CD4-positive, alpha-beta T cell (primary cell): ENCODE results near the gene ADAT3. TPM values are rescaled to one million over a fixed set of nuclear protein-coding genes. Genes with fewer than 3 reads are reported as not detected.

Experiments used
- ATAC-seq: fragments of 200-7000 bp; cut with Tn5 transposase; one replicate; pipeline ENCODE4 v1.10.0; 2022; ENCODE audit warnings: mild to moderate bottlenecking; ENCODE audit not compliant: poor library complexity
- CTCF ChIA-PET: fragments of 350-600 bp; sonication (Branson Sonifier 250); formaldehyde crosslinking; loops from one replicate; lab custom pipeline; 2021; ENCODE audit warnings: antibody characterized with exemption, inconsistent platforms; lab: Charles Lee
- POLR2A ChIA-PET: fragments of 350-600 bp; sonication (Branson Sonifier 250); formaldehyde crosslinking; loops from one replicate; lab custom pipeline; 2021; ENCODE audit warnings: antibody characterized with exemption, inconsistent platforms; lab: Charles Lee
- DNase-seq, 14 experiments: peaks; one replicate each; pipeline ENCODE4 v3.0.0-alpha.2; 2013 to 2020; ENCODE audit warnings: mixed read lengths in 2 of 14
- H3K27ac ChIP-seq, 2 donors: one replicate each; pipeline versions ENCODE4 v1.5.1 to v1.7.0; 2013; ENCODE audit warnings: low read length in 2 of 2, low read depth in 1 of 2, mild to moderate bottlenecking in 1 of 2
- H3K27me3 ChIP-seq, 2 experiments: 1 replicate in 1 of 2; 2 replicates in 1 of 2; pipeline versions ENCODE4 v1.6.1 to v1.7.0; 2013; ENCODE audit warnings: low read length in 2 of 2, control low read depth in 1 of 2, mild to moderate bottlenecking in 1 of 2, moderate library complexity in 1 of 2; ENCODE audit not compliant: insufficient read depth in 2 of 2, control insufficient read depth in 1 of 2
- H3K36me3 ChIP-seq: one replicate; pipeline ENCODE4 v1.6.1; 2013; ENCODE audit warnings: low read length, control low read depth; ENCODE audit not compliant: insufficient read depth
- H3K4me1 ChIP-seq: one replicate; pipeline ENCODE4 v1.6.1; 2013; ENCODE audit warnings: low read length, control low read depth; ENCODE audit not compliant: insufficient read depth
- H3K4me3 ChIP-seq: one replicate; pipeline ENCODE4 v1.5.1; 2013; ENCODE audit warnings: mild to moderate bottlenecking, low read length, moderate library complexity
- H3K9me3 ChIP-seq, 2 experiments: 1 replicate in 1 of 2; 2 replicates in 1 of 2; pipeline versions ENCODE4 v1.6.1 to v1.7.0; 2013; ENCODE audit warnings: low read length in 2 of 2, mild to moderate bottlenecking in 2 of 2, control low read depth in 1 of 2, moderate library complexity in 1 of 2; ENCODE audit not compliant: control insufficient read depth in 1 of 2, insufficient read depth in 1 of 2
- H3K27ac Mint-ChIP-seq: one replicate; pipeline ENCODE4 v1.8.0; 2020; ENCODE audit warnings: mixed read lengths
- H3K27me3 Mint-ChIP-seq: one replicate; pipeline ENCODE4 v1.8.0; 2021; ENCODE audit warnings: mixed read lengths
- H3K36me3 Mint-ChIP-seq: one replicate; pipeline ENCODE4 v1.8.0; 2021; ENCODE audit warnings: low read depth, mixed read lengths
- H3K4me1 Mint-ChIP-seq: one replicate; pipeline ENCODE4 v1.8.0; 2021; ENCODE audit warnings: low read depth, mixed read lengths
- H3K4me3 Mint-ChIP-seq: one replicate; pipeline ENCODE4 v1.8.0; 2020; ENCODE audit warnings: mild to moderate bottlenecking, mixed read lengths
- H3K9me3 Mint-ChIP-seq: one replicate; pipeline ENCODE4 v1.8.0; 2020; ENCODE audit warnings: mixed read lengths
- CTCF ChIP-seq: fragments of 200-600 bp; IDR thresholded peaks from one replicate; pipeline ENCODE4 v1.8.0; 2022; ENCODE audit warnings: antibody characterized with exemption, mild to moderate bottlenecking
- intact Hi-C, 2 experiments: fragments of 100-400 bp; cut with DNase I in 1 of 2; cut with micrococcal nuclease in 1 of 2; formaldehyde crosslinking; loops; one replicate each; pipeline versions ENCODE4 v1.15.1 to v1.9.0; 2023 to 2025; cut with DNase I, micrococcal nuclease
- total RNA-seq, 174 experiments: library from RNA in 2 of 174; stranded (reverse) in 2 of 174; gene quantifications; one replicate each; pipeline ENCODE4 v1.2.3 and lab custom pipeline; 2021 to 2026

Gene ADAT3
- total RNA-seq, 2 experiments from 2014 or later, result 7.9 to 8.2 TPM

- Mint-ChIP-seq H3K4me1 (peaks cover 14% of the 10 kb centered on the region), H3K4me3 (no peak overlapping the region), H3K27me3 (no peaks in the 10 kb centered on the region), H3K36me3 (peaks cover 24% of the 10 kb centered on the region), H3K9me3 (no peaks in the 10 kb centered on the region), H3K27ac (no peak overlapping the region)
- Histone ChIP-seq H3K4me1 (peaks cover 50% of the 10 kb centered on the region), H3K27me3 (no peaks in the 10 kb centered on the region), H3K27ac (no peak overlapping the region), H3K36me3 (peaks cover 35% of the 10 kb centered on the region), H3K4me3 (no peak overlapping the region), H3K9me3 (no peaks in the 10 kb centered on the region)
- no peak for TF ChIP-seq CTCF
- CTCF ChIA-PET, result no interaction called here
- ATAC-seq (no peak), DNase-seq (no peak)
- POLR2A ChIA-PET, result no interaction called here
- intact Hi-C loops, result no loop called here
Measured at GRCh38 chr19:1955171-1956121, 50.2 kb downstream of the ADAT3 start.

GRCh38 chr19:1956122-1956494, 50.9 kb downstream of the ADAT3 start:
- H3K9me3 Mint-ChIP-seq, result no peaks in the 10 kb centered on the region
- peaks cover 35% of the 10 kb centered on the region for H3K36me3 ChIP-seq
- ATAC-seq (no peak), DNase-seq (no peak)
- TF ChIP-seq CTCF, result no peak
- H3K4me3 ChIP-seq, result no peak overlapping the region
- H3K4me1 ChIP-seq, result peaks cover 45% of the 10 kb centered on the region
- intact Hi-C loops, result no loop called here
- no peaks in the 10 kb centered on the region for H3K27me3 ChIP-seq
- no peaks in the 10 kb centered on the region for H3K27me3 Mint-ChIP-seq
- no peak overlapping the region for H3K27ac ChIP-seq
- peaks cover 24% of the 10 kb centered on the region for H3K36me3 Mint-ChIP-seq
- ChIA-PET CTCF (no interaction called here), POLR2A (no interaction called here)
- H3K4me1 Mint-ChIP-seq, result peaks cover 17% of the 10 kb centered on the region
- H3K9me3 ChIP-seq, result no peaks in the 10 kb centered on the region
- peak overlapping the region; percentile 55 for H3K27ac Mint-ChIP-seq
- H3K4me3 Mint-ChIP-seq, result no peak overlapping the region

GRCh38 chr19:1956868-1957492, 51.8 kb downstream of the ADAT3 start:
- intact Hi-C loops, result no loop called here
- no peak overlapping the region for H3K4me3 ChIP-seq
- DNase-seq (no peak), ATAC-seq (no peak)
- Mint-ChIP-seq H3K9me3 (no peaks in the 10 kb centered on the region), H3K27me3 (no peaks in the 10 kb centered on the region), H3K36me3 (peaks cover 28% of the 10 kb centered on the region), H3K27ac (peak overlapping the region; percentile 55), H3K4me1 (peaks cover 19% of the 10 kb centered on the region), H3K4me3 (no peak overlapping the region)
- peaks cover 35% of the 10 kb centered on the region for H3K36me3 ChIP-seq
- H3K4me1 ChIP-seq, result peaks cover 45% of the 10 kb centered on the region
- no peaks in the 10 kb centered on the region for H3K27me3 ChIP-seq
- no peak for TF ChIP-seq CTCF
- CTCF ChIA-PET, result no interaction called here
- no peaks in the 10 kb centered on the region for H3K9me3 ChIP-seq
- no peak overlapping the region for H3K27ac ChIP-seq
- POLR2A ChIA-PET, result no interaction called here
